GM12878 (cell line): ENCODE measurements around the gene ITPRIP. TPM values are rescaled to one million over a fixed set of nuclear protein-coding genes. Genes with fewer than 3 reads are reported as not detected.

Experiments used
- ATAC-seq: fragments of 200-7000 bp; cut with Tn5 transposase; 3 replicates; pipeline ENCODE4 v1.9.1; 2020; ENCODE audit warnings: mild to moderate bottlenecking, moderate library complexity
- BruUV-seq: library from RNA; stranded (reverse); fragments of 400-500 nt; replicated peaks from 2 replicates; lab custom pipeline; 2021; lab: Mats Ljungman, UMichigan
- CTCF ChIA-PET: fragments of 300-600 bp; sonication (Branson Sonifier 250); formaldehyde crosslinking; extraction: SDS; loops from one replicate; lab custom pipeline; 2021; ENCODE audit warnings: inconsistent platforms; lab: Yijun Ruan, JAX
- POLR2A ChIA-PET: fragments of 350-600 bp; formaldehyde crosslinking; extraction: SDS; loops from one replicate; lab custom pipeline; 2021; ENCODE audit warnings: inconsistent platforms; lab: Charles Lee
- RAD21 ChIA-PET: fragments of 300-600 bp; sonication (Branson Sonifier 250); formaldehyde crosslinking; loops from one replicate; lab custom pipeline; 2023; ENCODE audit warnings: antibody characterized with exemption; ENCODE audit not compliant: unreplicated experiment; lab: Charles Lee
- SMC1A ChIA-PET: fragments of 300-600 bp; sonication (Branson Sonifier 250); formaldehyde crosslinking; loops from one replicate; lab custom pipeline; 2023; ENCODE audit not compliant: unreplicated experiment, uncharacterized antibody; lab: Charles Lee
- DNase-seq: peaks from one replicate; pipeline ENCODE4 v3.0.0-alpha.2; 2011; ENCODE audit warnings: low read depth, low spot score
- FAIRE-seq: peaks from 3 replicates; lab custom pipeline; 2011; peaks lifted over from hg19 to GRCh38; lab: Jason Lieb, UNC
- H2AFZ ChIP-seq: 2 replicates; pipeline ENCODE4 v1.6.0; 2011; ENCODE audit warnings: low read depth, low read length, control low read depth; ENCODE audit not compliant: control insufficient read depth
- H3K27ac ChIP-seq: 2 replicates; pipeline ENCODE4 v1.5.1; 2011; ENCODE audit warnings: control low read depth; ENCODE audit not compliant: control insufficient read depth, insufficient read depth
- H3K27me3 ChIP-seq, 2 experiments: replicated peaks in 1 of 2; 2 replicates each; pipeline versions ENCODE4 v1.6.0 to v1.6.1; 2011; ENCODE audit warnings: low read length in 1 of 2; ENCODE audit not compliant: control insufficient read depth in 2 of 2, insufficient read depth in 2 of 2
- H3K36me3 ChIP-seq, 2 experiments: 2 replicates each; pipeline ENCODE4 v1.5.1; 2011; ENCODE audit warnings: low read length in 1 of 2; ENCODE audit not compliant: control insufficient read depth in 2 of 2, insufficient read depth in 2 of 2
- H3K4me1 ChIP-seq: 2 replicates; pipeline ENCODE4 v1.6.1; 2011; ENCODE audit warnings: mild to moderate bottlenecking, low read length, moderate library complexity, mixed read lengths; ENCODE audit not compliant: control insufficient read depth, insufficient read depth
- H3K4me2 ChIP-seq: 2 replicates; pipeline ENCODE4 v1.6.0; 2011; ENCODE audit warnings: control low read depth; ENCODE audit not compliant: control insufficient read depth, insufficient read depth
- H3K4me3 ChIP-seq: fragments of 200-600 bp; sonication (generic); 2 replicates; pipeline ENCODE4 v1.5.1; 2016
- H3K79me2 ChIP-seq: 2 replicates; pipeline ENCODE4 v1.6.0; 2011; ENCODE audit warnings: low read length; ENCODE audit not compliant: control insufficient read depth, insufficient read depth
- H3K9ac ChIP-seq: 2 replicates; pipeline ENCODE4 v1.8.0; 2011; ENCODE audit warnings: low read length, control low read depth, mixed read lengths; ENCODE audit not compliant: control insufficient read depth, insufficient read depth
- H3K9me3 ChIP-seq: replicated peaks from 3 replicates; pipeline ENCODE4 v1.5.1; 2011; ENCODE audit warnings: mild to moderate bottlenecking, low read length; ENCODE audit not compliant: control insufficient read depth, insufficient read depth
- H4K20me1 ChIP-seq: 2 replicates; pipeline ENCODE4 v1.6.0; 2011; ENCODE audit not compliant: control insufficient read depth, insufficient read depth
- BCL3 ChIP-seq: IDR thresholded peaks from 2 replicates; pipeline ENCODE4 v1.6.1; 2011; ENCODE audit warnings: borderline replicate concordance, low read depth, mild to moderate bottlenecking, moderate library complexity, low read length; ENCODE audit not compliant: insufficient read depth, poor library complexity, severe bottlenecking
- BCLAF1 ChIP-seq: fragments of 450-650 bp; IDR thresholded peaks from 2 replicates; pipeline ENCODE4 v1.6.1; 2017; ENCODE audit warnings: antibody characterized with exemption, mild to moderate bottlenecking, moderate library complexity
- CBX3 ChIP-seq: fragments of 200-600 bp; sonication (generic); IDR thresholded peaks from 2 replicates; pipeline ENCODE4 v1.6.1; 2016; ENCODE audit warnings: low read depth, borderline replicate concordance
- FOXK2 ChIP-seq: fragments of 450-650 bp; IDR thresholded peaks from 2 replicates; pipeline ENCODE4 v1.6.1; 2017; ENCODE audit warnings: mild to moderate bottlenecking, moderate library complexity
- IKZF2 ChIP-seq, 2 experiments: fragments of 450-650 bp; IDR thresholded peaks; 2 replicates each; pipeline ENCODE4 v1.6.1; 2017; ENCODE audit warnings: mild to moderate bottlenecking in 2 of 2, moderate library complexity in 2 of 2
- MXI1 ChIP-seq: fragments of 150-350 bp; IDR thresholded peaks from 2 replicates; pipeline ENCODE4 v1.6.1; 2011; ENCODE audit warnings: low read depth, mild to moderate bottlenecking, inconsistent platforms, low read length, improper control_type of control experiment
- POLR2A ChIP-seq: IDR thresholded peaks from 2 replicates; pipeline ENCODE4 v1.6.1; 2011; ENCODE audit warnings: low read depth, mild to moderate bottlenecking, low read length
- POU2F2 ChIP-seq: IDR thresholded peaks from 3 replicates; pipeline ENCODE4 v1.6.1; 2011; ENCODE audit warnings: low read depth, mild to moderate bottlenecking, low read length, borderline replicate concordance
- RELB ChIP-seq: fragments of 450-650 bp; IDR thresholded peaks from 2 replicates; pipeline ENCODE4 v1.6.1; 2017; ENCODE audit warnings: low read depth, mild to moderate bottlenecking, moderate library complexity
- SIN3A ChIP-seq: IDR thresholded peaks from 2 replicates; pipeline ENCODE4 v1.6.1; 2012; ENCODE audit warnings: low read depth, low read length, improper control_type of control experiment
- SIX5 ChIP-seq: IDR thresholded peaks from 2 replicates; pipeline ENCODE4 v1.6.1; 2011; ENCODE audit warnings: mild to moderate bottlenecking, low read depth, low read length, moderate library complexity; ENCODE audit not compliant: severe bottlenecking
- SREBF2 ChIP-seq: IDR thresholded peaks from 2 replicates; pipeline ENCODE4 v1.6.1; 2012; ENCODE audit warnings: mild to moderate bottlenecking, low read length
- YY1 ChIP-seq: IDR thresholded peaks from 2 replicates; pipeline ENCODE4 v1.6.1; 2011; ENCODE audit warnings: low read depth, mild to moderate bottlenecking, low read length
- ZBTB33 ChIP-seq: fragments of 450-650 bp; IDR thresholded peaks from 2 replicates; pipeline ENCODE4 v1.6.1; 2017; ENCODE audit warnings: mild to moderate bottlenecking
- ZZZ3 ChIP-seq: IDR thresholded peaks from 2 replicates; pipeline ENCODE4 v1.6.1; 2011; ENCODE audit warnings: low read depth; ENCODE audit not compliant: control insufficient read depth, insufficient read length
- WGBS: methylation state at CpG from one replicate; pipeline ENCODE4 v1.1.6; 2016; ENCODE audit warnings: low lambda C conversion rate; ENCODE audit not compliant: insufficient replicate concordance, insufficient coverage; ENCODE audit errors: missing lambda C conversion rate; 5-methylcytosine and 5-hydroxymethylcytosine counted together
- in situ Hi-C: fragments of 300-500 bp; cut with MboI; formaldehyde crosslinking; loops from 9 replicates; pipeline ENCODE4 v1.14.3; 2018; ENCODE audit warnings: mixed read lengths
- intact Hi-C: fragments of 100-400 bp; cut with micrococcal nuclease; formaldehyde crosslinking; loops from one replicate; pipeline ENCODE4 v1.14.2; 2022; ENCODE audit not compliant: unreplicated experiment
- polyA plus RNA-seq, 11 experiments: library from polyadenylated mRNA; depleted of rRNA in 4 of 11; unstranded in 6 of 11; stranded (reverse) in 5 of 11; fragments of >200 nt; fragmentation: Nextera tagmentation in 4 of 11; fragmentation: Illumina TruSeq in 1 of 11; extraction: Ambion mirVana in 4 of 11; extraction: Trizol in 1 of 11; gene quantifications; 1 replicate in 1 of 11; 2 replicates in 10 of 11; pipeline versions ENCODE4 v1.2.1 to v1.2.3, GENCODE V29; 2011 to 2016; ENCODE audit warnings: inconsistent platforms in 2 of 11, missing spikeins in 2 of 11, low read depth in 1 of 11
- total RNA-seq, 4 experiments: library from RNA; depleted of rRNA in 3 of 4; stranded (reverse); fragments of >200 nt in 3 of 4; fragmentation: Illumina TruSeq in 1 of 4; extraction: Trizol in 1 of 4; gene quantifications; 2 replicates each; pipeline versions ENCODE4 v1.2.1 to v1.2.3, GENCODE V29; 2013 to 2021

Gene ITPRIP
- total and polyA plus RNA-seq, 10 of the 15 experiments (the other 5 are each of a cell fraction or from before 2014, with no cell fraction given), result 0.82 to 10.4 (median 5.9) TPM

GRCh38 chr10:104318810-104319741, 19.2 kb downstream of the ITPRIP start:
- FAIRE-seq (no peak), ATAC-seq (no peak), DNase-seq (no peak)
- in situ Hi-C loops, result no loop called here
- ChIA-PET SMC1A (no interaction called here), CTCF (interaction anchor here (1.2 to 3.2 kb wide), 2 partner anchors 12 to 28 kb away, joined by 5 to 23 read pairs; no protein-coding TSS in a partner anchor), POLR2A (interaction anchor here (1.5 kb wide), 1 partner anchor 17 kb away, joined by 5 read pairs; no protein-coding TSS in a partner anchor), RAD21 (no interaction called here)
- Histone ChIP-seq H3K4me3 (no peak overlapping the region), H3K36me3 (peaks cover 8 to 25% of the 10 kb centered on the region in 2 experiments), H3K27ac (no peak overlapping the region), H3K9ac (no peak overlapping the region), H2AFZ (no peak overlapping the region), H3K27me3 (no peaks in the 10 kb centered on the region), H3K4me1 (peaks cover 27% of the 10 kb centered on the region), H3K9me3 (no peaks in the 10 kb centered on the region), H4K20me1 (peaks cover 5% of the 10 kb centered on the region; the same call in 1 of the 2 replicates), H3K79me2 (peaks cover 15% of the 10 kb centered on the region), H3K4me2 (no peak overlapping the region)
- intact Hi-C loops, result no loop called here
- 93% methylated on average over 19 of the region's 19 CpGs for WGBS
- BruUV-seq, result no TSS peak
- TF ChIP-seq CBX3 (no peak), POLR2A (no peak), BCLAF1 (no peak), IKZF2 (IDR thresholded peaks at IDR 0.05) (no peak), YY1 (no peak), ZBTB33 (no peak), RELB (no peak), POU2F2 (no peak), BCL3 (no peak), MXI1 (no peak), ZZZ3 (no peak), SIX5 (no peak), SREBF2 (no peak), FOXK2 (no peak), SIN3A (no peak)
